HepG2 (cell line): ENCODE data around the gene MDFI. TPM values are rescaled to one million over a fixed set of nuclear protein-coding genes. Genes with fewer than 3 reads are reported as not detected.

Experiments used
- ATAC-seq: fragments of 200-7000 bp; cut with Tn5 transposase; 3 replicates; pipeline ENCODE4 v1.9.1; 2020; ENCODE audit warnings: mild to moderate bottlenecking, moderate library complexity
- BruUV-seq: library from RNA; stranded (reverse); fragments of 400-500 nt; replicated peaks from 2 replicates; lab custom pipeline; 2021; lab: Mats Ljungman, UMichigan
- CTCF ChIA-PET: fragments of 300-600 bp; formaldehyde crosslinking; extraction: SDS; loops from one replicate; lab custom pipeline; 2021; ENCODE audit warnings: low total read pairs, inconsistent platforms, low intra/inter-chr PET ratio; lab: Yijun Ruan, JAX
- POLR2A ChIA-PET: fragments of 350-600 bp; sonication (Branson Sonifier 250); formaldehyde crosslinking; loops from one replicate; lab custom pipeline; 2020; ENCODE audit warnings: antibody characterized with exemption, inconsistent platforms; lab: Yijun Ruan, JAX
- DNase-seq: peaks from one replicate; pipeline ENCODE4 v3.0.0-alpha.2; 2015; ENCODE audit warnings: low spot score
- FAIRE-seq: peaks from 3 replicates; lab custom pipeline; 2011; peaks lifted over from hg19 to GRCh38; lab: Jason Lieb, UNC
- H2AFZ ChIP-seq: one replicate; pipeline ENCODE4 v1.6.1; 2011; ENCODE audit warnings: low read length, inconsistent platforms
- H3K27ac ChIP-seq: fragments of 300-600 bp; 3 replicates; pipeline ENCODE4 v1.8.0; 2011; ENCODE audit warnings: mixed run types, mild to moderate bottlenecking, mixed read lengths, low read length, inconsistent platforms; ENCODE audit not compliant: insufficient read depth; ENCODE audit errors: extremely low read length
- H3K27me3 ChIP-seq, 2 experiments: fragments of 200-600 bp in 1 of 2; 2 replicates in 1 of 2; 3 replicates in 1 of 2; pipeline versions ENCODE4 v1.6.0 to v1.8.0; 2011; ENCODE audit warnings: low read length in 2 of 2, mild to moderate bottlenecking in 2 of 2, moderate library complexity in 2 of 2, inconsistent platforms in 1 of 2; ENCODE audit not compliant: insufficient read depth in 2 of 2, control insufficient read depth in 1 of 2
- H3K36me3 ChIP-seq, 2 experiments: fragments of 200-600 bp in 1 of 2; replicated peaks in 1 of 2; 2 replicates in 1 of 2; 3 replicates in 1 of 2; pipeline versions ENCODE4 v1.5.1 to v1.8.0; 2011; ENCODE audit warnings: low read length in 2 of 2, inconsistent platforms in 1 of 2; ENCODE audit not compliant: insufficient read depth in 2 of 2, control insufficient read depth in 1 of 2
- H3K4me1 ChIP-seq: 2 replicates; pipeline ENCODE4 v1.5.1; 2012; ENCODE audit warnings: low read length, inconsistent platforms; ENCODE audit not compliant: insufficient read depth
- H3K4me2 ChIP-seq: 2 replicates; pipeline ENCODE4 v1.6.0; 2011; ENCODE audit warnings: low read depth, low read length, inconsistent platforms
- H3K4me3 ChIP-seq, 3 experiments: fragments of 200-600 bp in 1 of 3; sonication (generic), shearing (Covaris generic) in 1 of 3; replicated peaks in 1 of 3; 2 replicates each; pipeline ENCODE4 v1.5.1; 2011 to 2016; ENCODE audit warnings: low read length in 3 of 3, inconsistent platforms in 2 of 3, low read depth in 2 of 3, mild to moderate bottlenecking in 2 of 3, control low read depth in 1 of 3, mixed read lengths in 1 of 3; ENCODE audit not compliant: insufficient read depth in 1 of 3
- H3K79me2 ChIP-seq: one replicate; pipeline ENCODE4 v1.6.1; 2011; ENCODE audit warnings: low read length, inconsistent platforms; ENCODE audit not compliant: insufficient read depth
- H3K9ac ChIP-seq: 2 replicates; pipeline ENCODE4 v1.6.0; 2011; ENCODE audit warnings: mild to moderate bottlenecking, low read depth, low read length, inconsistent platforms; ENCODE audit not compliant: insufficient read depth
- H3K9me3 ChIP-seq: 2 replicates; pipeline ENCODE4 v1.5.1; 2012; ENCODE audit warnings: mild to moderate bottlenecking, low read length
- H4K20me1 ChIP-seq: 2 replicates; pipeline ENCODE4 v1.6.0; 2011; ENCODE audit warnings: inconsistent platforms, mild to moderate bottlenecking, low read length, moderate library complexity; ENCODE audit not compliant: insufficient read depth
- AGO2 ChIP-seq: fragments of 200-400 bp; formaldehyde crosslinking; optimal IDR thresholded peaks from 2 replicates; pipeline ENCODE3; 2017; ENCODE audit warnings: mild to moderate bottlenecking, low read depth, low read length, moderate library complexity
- PAF1 ChIP-seq: IDR thresholded peaks from 2 replicates; pipeline ENCODE4 v1.6.1; 2016; ENCODE audit warnings: missing genetic modification reagents, missing compliant biosample characterization
- POLR2G ChIP-seq: fragments of 200-400 bp; formaldehyde crosslinking; IDR thresholded peaks from 2 replicates; pipeline ENCODE4 v1.6.1; 2018; ENCODE audit warnings: mild to moderate bottlenecking, low read depth, low read length, moderate library complexity
- RBM22 ChIP-seq: fragments of 200-400 bp; formaldehyde crosslinking; optimal IDR thresholded peaks from 2 replicates; pipeline ENCODE3; 2017; ENCODE audit warnings: mild to moderate bottlenecking, low read length, moderate library complexity
- SNAPC4 ChIP-seq: sonication (generic); formaldehyde crosslinking; IDR thresholded peaks from 2 replicates; pipeline ENCODE4 v1.4.0; 2020; ENCODE audit warnings: mild to moderate bottlenecking, missing genetic modification reagents
- ZBTB2 ChIP-seq: sonication (generic); formaldehyde crosslinking; IDR thresholded peaks from 2 replicates; pipeline ENCODE4 v1.8.0; 2022; ENCODE audit warnings: low read depth, missing genetic modification reagents
- ZBTB20 ChIP-seq: sonication (generic); formaldehyde crosslinking; IDR thresholded peaks from 2 replicates; pipeline ENCODE4 v1.8.1; 2023; ENCODE audit warnings: missing genetic modification reagents, low read depth, mild to moderate bottlenecking, borderline replicate concordance
- ZBTB42 ChIP-seq: sonication (generic); formaldehyde crosslinking; IDR thresholded peaks from 2 replicates; pipeline ENCODE4 v1.5.0; 2020; ENCODE audit warnings: mild to moderate bottlenecking, missing genetic modification reagents
- ZFP82 ChIP-seq: sonication (generic); formaldehyde crosslinking; IDR thresholded peaks from 2 replicates; pipeline ENCODE4 v1.5.1; 2020; ENCODE audit warnings: mild to moderate bottlenecking, missing genetic modification reagents, borderline replicate concordance
- ZNF768 ChIP-seq: sonication (generic); formaldehyde crosslinking; IDR thresholded peaks from 2 replicates; pipeline ENCODE4 v1.4.0; 2020; ENCODE audit warnings: missing genetic modification reagents
- ZSCAN12 ChIP-seq: sonication (generic); formaldehyde crosslinking; IDR thresholded peaks from 2 replicates; pipeline ENCODE4 v1.9.0; 2021; ENCODE audit warnings: mild to moderate bottlenecking, missing genetic modification reagents
- WGBS: methylation state at CpG from one replicate; pipeline ENCODE4 v1.1.6; 2017; ENCODE audit warnings: low lambda C conversion rate; 5-methylcytosine and 5-hydroxymethylcytosine counted together
- in situ Hi-C: cut with HindIII; loops from 2 replicates; pipeline ENCODE4 v1.10.0; 2017; ENCODE audit warnings: low pct_unique_long_range_greater_than_20kb; ENCODE audit not compliant: extremely low pct_ligation_motif_present
- intact Hi-C: fragments of 100-400 bp; cut with micrococcal nuclease; formaldehyde crosslinking; loops from one replicate; pipeline ENCODE4 v1.10.0; 2022; ENCODE audit not compliant: unreplicated experiment
- polyA plus RNA-seq, 8 experiments: library from polyadenylated mRNA; depleted of rRNA in 3 of 8; stranded (reverse) in 7 of 8; unstranded in 1 of 8; fragments of >200 nt; fragmentation: Illumina TruSeq in 4 of 8; extraction: Trizol in 4 of 8; gene quantifications; 2 replicates each; pipeline versions ENCODE4 v1.2.1 to v1.2.3, GENCODE V29; 2011 to 2016; ENCODE audit warnings: low read depth in 4 of 8, missing spikeins in 1 of 8, mixed read lengths in 1 of 8; ENCODE audit not compliant: insufficient read depth in 1 of 8
- total RNA-seq, 5 experiments: library from RNA; depleted of rRNA; stranded (reverse); fragments of >200 nt; fragmentation: Illumina TruSeq; extraction: Trizol; gene quantifications; 2 replicates each; pipeline ENCODE4 v1.2.3, GENCODE V29; 2016; ENCODE audit warnings: low read depth in 1 of 5

MDFI gene
- total and polyA plus RNA-seq, 2 of the 13 experiments (the other 11 are each of a cell fraction or from before 2014, with no cell fraction given): 0.28 TPM; not detected in 1

GRCh38 chr6:41593406-41593805, 44.9 kb upstream of the MDFI start (continued):
- no peak for TF ChIP-seq SNAPC4 (CRISPR knock-in tag)

- intact Hi-C loops: loop anchor here (2.0 kb wide), 1 partner anchor 47 kb away; the partner anchor contains the start of gene FOXP4
- Histone ChIP-seq H3K4me1 (peaks cover 19% of the 10 kb centered on the region), H3K4me3 (no peak overlapping the region), H3K27ac (no peak overlapping the region), H3K36me3 (peaks cover 55 to 86% of the 10 kb centered on the region in 2 experiments), H3K4me2 (no peak overlapping the region), H3K9me3 (no peaks in the 10 kb centered on the region), H4K20me1 (peaks cover 9% of the 10 kb centered on the region; the same call in 1 of the 2 replicates), H3K79me2 (no peaks in the 10 kb centered on the region), H3K27me3 (no peaks in the 10 kb centered on the region), H2AFZ (no peak overlapping the region), H3K9ac (no peak overlapping the region)
- peak; percentile 98 for TF ChIP-seq RBM22
- no peak for TF ChIP-seq ZBTB20 (CRISPR knock-in tag)
- peak; percentile 73; the same call in 1 of the 2 replicates for TF ChIP-seq PAF1 (CRISPR knock-in tag)
- TF ChIP-seq ZNF768 (CRISPR knock-in tag): peak; percentile 23; the same call in 1 of the 2 replicates
- TF ChIP-seq ZBTB42: no peak
- TF ChIP-seq ZFP82 (CRISPR knock-in tag): no peak
- TF ChIP-seq POLR2G: peak; percentile 35; the same call in 1 of the 2 replicates
- no peak for TF ChIP-seq ZSCAN12
- no peak for TF ChIP-seq ZBTB2 (CRISPR knock-in tag)
- TF ChIP-seq AGO2: peak; percentile 80
- DNase-seq (no peak), FAIRE-seq (no peak), ATAC-seq (no peak)
- in situ Hi-C loops: loop anchor here (5.0 kb wide), 4 partner anchors 47 to 222 kb away; partner anchors contain the start of gene FOXP4
- BruUV-seq: no TSS peak
- WGBS: 98% methylated on average over 11 of the region's 11 CpGs
- POLR2A ChIA-PET: interaction anchor here (1.4 kb wide), 1 partner anchor 137 kb away, joined by 3 read pairs; no protein-coding TSS in a partner anchor
- CTCF ChIA-PET: interaction anchor here (4.5 kb wide), 1 partner anchor 169 kb away, joined by 63 read pairs; no protein-coding TSS in a partner anchor
Measured at GRCh38 chr6:41593839-41594238, 44.4 kb upstream of the MDFI start.
